Rectal smooth muscle tissue (tissue), 1 donor: ENCODE measurements around the gene KCND2.
A peak's percentile ranks its signal among the peaks of the same experiment; 100 is the strongest.
"Not testable (repeated sequence)": the region's sequence is repeated elsewhere in the genome, so short reads cannot be mapped to it uniquely, and the experiment has no call there.

Source experiments
- H3K27ac ChIP-seq: one replicate; pipeline ENCODE4 v1.7.0; 2013; ENCODE audit warnings: low read depth, low read length, inconsistent platforms
- H3K27me3 ChIP-seq: one replicate; pipeline ENCODE4 v1.7.0; 2013; ENCODE audit warnings: low read length; ENCODE audit not compliant: control insufficient read depth, insufficient read depth
- H3K36me3 ChIP-seq: one replicate; pipeline ENCODE4 v1.7.0; 2013; ENCODE audit warnings: low read length; ENCODE audit not compliant: control insufficient read depth, insufficient read depth
- H3K4me1 ChIP-seq: one replicate; pipeline ENCODE4 v1.7.0; 2013; ENCODE audit warnings: low read length; ENCODE audit not compliant: control insufficient read depth, insufficient read depth
- H3K4me3 ChIP-seq: one replicate; pipeline ENCODE4 v1.7.0; 2013; ENCODE audit warnings: low read length
- H3K9ac ChIP-seq: one replicate; pipeline ENCODE4 v1.7.0; 2013; ENCODE audit warnings: low read length

Gene KCND2

GRCh38 chr7:120272701-120273475, at the start of gene KCND2:
KCND2 (plus strand) TSS chr7:120273175.
- Histone ChIP-seq H3K4me1 (no peaks in the 10 kb centered on the region), H3K27me3 (peaks cover 2% of the 10 kb centered on the region), H3K9ac (no peak within 1 kb of the TSS), H3K36me3 (no peaks in the 10 kb centered on the region), H3K27ac (no peak within 1 kb of the TSS), H3K4me3 (peak within 1 kb of the TSS; percentile 68)

- no peak overlapping the region for H3K9ac ChIP-seq
- H3K27me3 ChIP-seq, result no peaks in the 10 kb centered on the region
These were observed 46.8 kb upstream of the KCND2 start for GRCh38 chr7:120226188-120226587.

DNA sequence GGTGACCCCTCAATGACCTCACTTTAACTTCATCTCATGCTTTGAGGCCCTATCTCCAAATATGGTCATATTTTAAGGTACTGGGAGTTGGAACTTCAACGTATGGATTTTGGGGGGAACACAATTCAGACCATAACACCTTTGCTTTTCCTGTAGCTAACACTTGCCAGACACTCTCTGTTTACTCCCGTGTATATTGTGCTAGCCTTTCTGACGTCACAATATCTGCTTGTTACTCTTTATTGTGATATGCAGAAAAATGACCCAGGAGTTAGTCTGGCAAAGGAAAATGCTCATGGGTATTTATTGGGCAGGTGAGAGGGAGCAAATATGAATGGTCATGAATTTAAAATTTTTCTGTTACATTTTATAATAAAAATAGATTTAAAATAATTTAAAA, 45.7 kb upstream of the KCND2 start:
- no peaks in the 10 kb centered on the region for H3K27me3 ChIP-seq
- no peak overlapping the region for H3K27ac ChIP-seq
- H3K4me3 ChIP-seq, result no peak overlapping the region
- no peak overlapping the region for H3K9ac ChIP-seq
- H3K4me1 ChIP-seq, result no peaks in the 10 kb centered on the region
- H3K36me3 ChIP-seq, result no peaks in the 10 kb centered on the region

More at GRCh38 chr7:120226188-120226587, 46.8 kb upstream of the KCND2 start:
- Histone ChIP-seq H3K4me1 (no peaks in the 10 kb centered on the region), H3K36me3 (no peaks in the 10 kb centered on the region), H3K27ac (no peak overlapping the region), H3K4me3 (no peak overlapping the region)

- no peak overlapping the region for H3K9ac ChIP-seq
- H3K4me1 ChIP-seq, result no peaks in the 10 kb centered on the region
- H3K27me3 ChIP-seq, result no peaks in the 10 kb centered on the region
- no peak overlapping the region for H3K27ac ChIP-seq
- H3K36me3 ChIP-seq, result no peaks in the 10 kb centered on the region
- no peak overlapping the region for H3K4me3 ChIP-seq
These were observed 43.9 kb upstream of the KCND2 start for GRCh38 chr7:120229084-120229483.

DNA sequence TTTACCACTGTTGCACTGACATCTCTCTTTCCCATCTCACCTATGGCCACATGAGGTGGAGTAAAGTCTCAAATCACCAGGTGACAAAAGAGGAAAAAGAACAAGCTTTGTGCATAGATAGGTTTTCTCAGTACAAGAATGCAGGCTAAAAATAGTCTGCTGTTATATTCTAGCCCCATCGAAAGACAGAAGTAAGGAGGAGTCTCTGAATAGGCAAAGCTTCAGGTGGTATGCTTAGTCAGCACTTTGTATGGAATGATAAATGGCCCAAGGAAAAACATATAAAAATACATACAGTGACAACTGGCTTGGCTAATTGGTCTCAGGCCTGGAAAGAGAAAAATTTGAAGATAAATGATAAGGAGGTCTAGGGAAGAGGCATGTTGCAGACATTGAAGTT, 39.6 kb upstream of the KCND2 start:
- Histone ChIP-seq H3K4me1 (no peaks in the 10 kb centered on the region), H3K27me3 (no peaks in the 10 kb centered on the region), H3K9ac (no peak overlapping the region), H3K27ac (no peak overlapping the region), H3K36me3 (no peaks in the 10 kb centered on the region), H3K4me3 (no peak overlapping the region)

DNA sequence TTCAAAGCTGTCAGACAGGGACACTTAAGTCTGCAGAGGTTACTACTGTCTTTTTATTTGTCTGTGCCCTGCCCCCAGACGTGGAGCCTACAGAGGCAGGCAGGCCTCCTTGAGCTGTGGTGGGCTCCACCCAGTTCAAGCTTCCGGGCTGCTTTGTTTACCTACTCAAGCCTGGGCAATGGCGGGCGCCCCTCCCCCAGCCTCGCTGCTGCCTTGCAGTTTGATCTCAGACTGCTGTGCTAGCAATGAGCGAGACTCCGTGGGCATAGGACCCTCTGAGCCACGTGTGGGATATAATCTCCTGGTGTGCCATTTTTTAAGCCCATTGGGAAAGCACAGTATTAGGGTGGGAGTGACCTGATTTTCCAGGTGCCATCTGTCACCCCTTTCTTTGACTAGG, 32.6 kb upstream of the KCND2 start:
- not testable (repeated sequence) for H3K9ac ChIP-seq, H3K27me3 ChIP-seq, H3K4me3 ChIP-seq, H3K27ac ChIP-seq, H3K4me1 ChIP-seq, H3K36me3 ChIP-seq

GRCh38 chr7:120241973-120242372, 31.0 kb upstream of the KCND2 start:
- Histone ChIP-seq H3K36me3 (no peaks in the 10 kb centered on the region), H3K27me3 (no peaks in the 10 kb centered on the region), H3K9ac (no peak overlapping the region), H3K4me3 (no peak overlapping the region), H3K27ac (no peak overlapping the region), H3K4me1 (no peaks in the 10 kb centered on the region)

DNA sequence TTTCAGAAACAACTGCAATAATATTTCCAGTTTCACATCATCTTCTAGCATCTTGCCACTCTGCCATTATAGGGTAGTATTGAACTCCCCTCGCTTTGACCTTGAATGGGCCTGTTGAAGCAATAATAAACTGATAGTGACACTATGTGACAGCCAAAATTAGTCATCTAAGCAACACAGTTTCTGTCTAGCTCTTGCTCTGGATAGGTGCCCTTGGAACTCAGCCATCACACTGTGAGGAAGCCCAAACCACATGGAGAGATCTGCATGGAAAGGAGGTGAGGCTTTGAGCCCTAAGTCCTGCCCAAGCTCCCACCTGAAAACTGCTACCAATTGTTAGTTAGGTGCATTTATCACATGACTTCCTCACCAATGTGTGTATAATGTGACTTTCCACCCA, 18.1 kb upstream of the KCND2 start:
- no peak overlapping the region for H3K27ac ChIP-seq
- H3K9ac ChIP-seq, result no peak overlapping the region
- no peak overlapping the region for H3K4me3 ChIP-seq
- H3K4me1 ChIP-seq, result no peaks in the 10 kb centered on the region
- H3K27me3 ChIP-seq, result no peaks in the 10 kb centered on the region
- H3K36me3 ChIP-seq, result no peaks in the 10 kb centered on the region

DNA sequence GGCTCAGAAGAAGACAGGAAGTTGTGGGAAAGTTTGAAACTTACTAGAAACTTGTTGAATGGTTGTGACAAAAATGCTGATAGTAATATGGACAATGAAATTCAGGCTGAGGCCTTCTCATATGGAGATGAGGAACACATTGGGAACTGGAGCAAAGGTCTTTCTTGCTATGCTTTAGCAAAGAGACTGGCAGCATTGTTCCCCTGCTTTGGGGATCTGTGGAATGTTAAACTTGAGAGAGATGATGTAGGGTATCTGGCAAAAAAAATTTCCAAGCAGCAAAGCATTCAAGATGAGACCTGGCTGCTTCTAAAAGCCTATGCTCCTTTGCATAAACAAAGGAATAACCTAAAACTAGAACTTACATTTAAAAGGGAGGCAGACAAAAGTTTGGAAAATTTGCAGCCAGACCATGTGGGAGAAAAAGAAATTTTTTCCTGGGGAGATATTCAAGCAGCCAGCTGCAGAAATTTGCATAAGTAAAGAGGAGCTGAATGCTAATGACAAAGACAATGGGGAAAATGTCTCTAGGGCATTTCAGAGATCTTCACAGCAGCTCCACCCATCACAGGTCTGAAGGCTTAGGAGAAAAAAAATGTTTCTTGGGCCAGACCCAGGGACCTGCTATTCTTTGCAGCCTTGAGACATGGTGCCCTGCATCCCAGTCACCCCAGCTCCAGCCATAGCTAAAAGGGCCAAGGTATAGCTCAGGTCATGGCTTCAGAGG, 16.5 kb upstream of the KCND2 start:
- Histone ChIP-seq H3K4me3 (no peak overlapping the region), H3K36me3 (no peaks in the 10 kb centered on the region), H3K9ac (no peak overlapping the region), H3K27ac (no peak overlapping the region), H3K4me1 (no peaks in the 10 kb centered on the region), H3K27me3 (no peaks in the 10 kb centered on the region)

DNA sequence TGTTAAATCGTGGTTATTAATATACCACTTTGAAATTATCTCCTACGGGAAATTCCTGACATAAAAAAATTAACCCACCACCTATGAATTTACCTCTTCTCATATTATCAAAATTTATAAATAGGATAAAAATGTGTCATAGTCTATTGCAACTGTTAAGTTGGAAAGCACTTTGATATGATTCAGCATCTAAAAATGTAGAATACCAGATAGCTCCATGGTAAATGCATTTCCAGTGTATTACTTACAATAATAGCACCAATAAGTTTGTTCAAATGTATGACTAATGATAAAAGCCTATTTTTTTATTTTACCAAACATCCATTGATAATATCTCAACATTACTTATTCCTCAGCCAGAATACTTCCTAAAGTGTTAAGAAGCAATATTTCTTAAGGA, 13.6 kb upstream of the KCND2 start:
- H3K4me1 ChIP-seq, result no peaks in the 10 kb centered on the region
- H3K9ac ChIP-seq, result no peak overlapping the region
- H3K27me3 ChIP-seq, result no peaks in the 10 kb centered on the region
- no peak overlapping the region for H3K27ac ChIP-seq
- no peak overlapping the region for H3K4me3 ChIP-seq
- H3K36me3 ChIP-seq, result no peaks in the 10 kb centered on the region

DNA sequence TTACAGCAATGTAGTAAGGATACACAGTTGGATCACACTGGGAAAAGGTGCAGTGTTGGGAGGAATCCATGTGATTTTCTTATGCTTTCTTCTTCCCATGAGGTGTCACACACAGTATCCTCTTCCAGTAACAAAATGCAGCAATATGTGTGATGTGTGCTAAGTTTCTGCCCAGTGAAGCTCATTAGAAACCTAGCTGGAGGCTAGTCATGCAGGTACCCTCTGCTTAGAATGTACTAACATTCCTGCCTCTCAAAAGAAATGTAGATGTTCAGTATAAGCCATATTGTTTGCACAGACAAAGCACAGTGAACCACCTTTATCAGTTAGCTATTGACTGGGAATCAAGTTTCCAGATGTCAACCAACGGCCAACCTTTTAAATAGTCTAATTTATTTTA, 12.9 kb upstream of the KCND2 start:
- Histone ChIP-seq H3K27ac (no peak overlapping the region), H3K27me3 (no peaks in the 10 kb centered on the region), H3K9ac (no peak overlapping the region), H3K4me3 (no peak overlapping the region), H3K36me3 (no peaks in the 10 kb centered on the region), H3K4me1 (no peaks in the 10 kb centered on the region)

DNA sequence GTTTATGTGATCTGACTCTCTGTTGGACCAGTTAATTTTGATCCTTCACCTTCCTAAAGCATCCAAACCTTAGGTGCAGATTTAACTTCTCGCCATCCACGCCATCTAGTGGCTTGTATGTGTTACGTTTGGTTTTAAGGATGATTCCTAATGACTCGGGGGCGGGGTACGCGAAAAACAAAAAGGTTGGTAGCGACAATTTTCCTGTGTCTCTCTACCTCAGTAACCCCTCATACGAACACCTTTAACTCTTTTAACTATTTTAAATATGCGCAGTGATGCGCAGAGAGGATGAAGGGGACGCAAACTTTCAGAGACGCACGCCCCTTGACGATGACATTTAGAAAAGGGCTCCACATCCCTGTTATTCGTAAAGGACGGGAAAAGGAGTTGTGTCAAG, 714 bp upstream of the KCND2 start:
- Histone ChIP-seq H3K4me1 (no peaks in the 10 kb centered on the region), H3K9ac (no peak overlapping the region), H3K4me3 (peak overlapping the region; percentile 68), H3K27me3 (peaks cover 2% of the 10 kb centered on the region), H3K36me3 (no peaks in the 10 kb centered on the region), H3K27ac (no peak overlapping the region)

- Histone ChIP-seq H3K27me3 (peaks cover 2% of the 10 kb centered on the region), H3K27ac (no peak overlapping the region), H3K4me1 (no peaks in the 10 kb centered on the region), H3K9ac (no peak overlapping the region), H3K4me3 (peak overlapping the region; percentile 53), H3K36me3 (no peaks in the 10 kb centered on the region)
These were observed 551 bp downstream of the KCND2 start for GRCh38 chr7:120273476-120273975.
